ENCODE measurements around the gene HSPB6. TPM values are rescaled to one million over a fixed set of nuclear protein-coding genes. Genes with fewer than 3 reads are reported as not detected.

The HSPB6 gene
- total and polyA plus RNA-seq, 4 donors: 2.7 to 17.7 (median 5.6) TPM

DNA sequence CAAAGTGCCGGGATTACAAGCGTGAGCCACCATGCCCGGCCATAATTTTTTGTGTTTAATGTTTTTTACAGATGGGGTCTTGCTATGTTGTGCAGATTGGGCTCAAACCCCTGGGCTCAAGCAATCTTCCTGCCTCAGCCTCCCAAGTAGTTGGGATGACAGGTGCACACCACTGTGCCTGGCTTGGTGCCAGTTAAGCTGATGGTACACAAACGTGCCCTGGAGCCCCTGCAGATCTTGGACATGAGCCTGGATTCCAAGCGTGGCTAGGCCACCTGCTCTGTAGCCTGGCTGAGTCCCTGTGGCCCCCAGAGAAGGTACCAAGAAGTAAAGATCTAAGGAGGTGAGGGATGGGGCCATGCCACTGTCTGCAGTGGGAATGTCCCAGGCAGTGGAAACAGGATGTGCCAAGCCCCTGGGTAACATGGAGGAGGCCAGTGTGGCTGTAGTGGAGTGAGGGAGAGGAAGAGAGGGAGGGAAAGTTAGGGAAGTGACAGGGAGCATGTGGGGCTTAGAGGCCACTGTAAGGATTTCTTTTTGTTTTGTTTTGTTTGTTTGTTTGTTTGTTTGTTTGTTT, 48.8 kb upstream of the HSPB6 start:
- H3K4me1 ChIP-seq (ENCODE audit: control insufficient read depth in 4 of 4, insufficient read depth in 4 of 4, low read length in 3 of 4): peaks cover 0 to 8% (median 3%) of the 10 kb centered on the region in 4 donors
- TF ChIP-seq RAD21 (IDR thresholded peaks at IDR 0.05): no peak
- TF ChIP-seq, protein P1, sequence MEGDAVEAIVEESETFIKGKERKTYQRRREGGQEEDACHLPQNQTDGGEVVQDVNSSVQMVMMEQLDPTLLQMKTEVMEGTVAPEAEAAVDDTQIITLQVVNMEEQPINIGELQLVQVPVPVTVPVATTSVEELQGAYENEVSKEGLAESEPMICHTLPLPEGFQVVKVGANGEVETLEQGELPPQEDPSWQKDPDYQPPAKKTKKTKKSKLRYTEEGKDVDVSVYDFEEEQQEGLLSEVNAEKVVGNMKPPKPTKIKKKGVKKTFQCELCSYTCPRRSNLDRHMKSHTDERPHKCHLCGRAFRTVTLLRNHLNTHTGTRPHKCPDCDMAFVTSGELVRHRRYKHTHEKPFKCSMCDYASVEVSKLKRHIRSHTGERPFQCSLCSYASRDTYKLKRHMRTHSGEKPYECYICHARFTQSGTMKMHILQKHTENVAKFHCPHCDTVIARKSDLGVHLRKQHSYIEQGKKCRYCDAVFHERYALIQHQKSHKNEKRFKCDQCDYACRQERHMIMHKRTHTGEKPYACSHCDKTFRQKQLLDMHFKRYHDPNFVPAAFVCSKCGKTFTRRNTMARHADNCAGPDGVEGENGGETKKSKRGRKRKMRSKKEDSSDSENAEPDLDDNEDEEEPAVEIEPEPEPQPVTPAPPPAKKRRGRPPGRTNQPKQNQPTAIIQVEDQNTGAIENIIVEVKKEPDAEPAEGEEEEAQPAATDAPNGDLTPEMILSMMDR (IDR thresholded peaks at IDR 0.05; ENCODE audit: low read depth, low read length, missing input control): no peak
- TF ChIP-seq, protein P2, sequence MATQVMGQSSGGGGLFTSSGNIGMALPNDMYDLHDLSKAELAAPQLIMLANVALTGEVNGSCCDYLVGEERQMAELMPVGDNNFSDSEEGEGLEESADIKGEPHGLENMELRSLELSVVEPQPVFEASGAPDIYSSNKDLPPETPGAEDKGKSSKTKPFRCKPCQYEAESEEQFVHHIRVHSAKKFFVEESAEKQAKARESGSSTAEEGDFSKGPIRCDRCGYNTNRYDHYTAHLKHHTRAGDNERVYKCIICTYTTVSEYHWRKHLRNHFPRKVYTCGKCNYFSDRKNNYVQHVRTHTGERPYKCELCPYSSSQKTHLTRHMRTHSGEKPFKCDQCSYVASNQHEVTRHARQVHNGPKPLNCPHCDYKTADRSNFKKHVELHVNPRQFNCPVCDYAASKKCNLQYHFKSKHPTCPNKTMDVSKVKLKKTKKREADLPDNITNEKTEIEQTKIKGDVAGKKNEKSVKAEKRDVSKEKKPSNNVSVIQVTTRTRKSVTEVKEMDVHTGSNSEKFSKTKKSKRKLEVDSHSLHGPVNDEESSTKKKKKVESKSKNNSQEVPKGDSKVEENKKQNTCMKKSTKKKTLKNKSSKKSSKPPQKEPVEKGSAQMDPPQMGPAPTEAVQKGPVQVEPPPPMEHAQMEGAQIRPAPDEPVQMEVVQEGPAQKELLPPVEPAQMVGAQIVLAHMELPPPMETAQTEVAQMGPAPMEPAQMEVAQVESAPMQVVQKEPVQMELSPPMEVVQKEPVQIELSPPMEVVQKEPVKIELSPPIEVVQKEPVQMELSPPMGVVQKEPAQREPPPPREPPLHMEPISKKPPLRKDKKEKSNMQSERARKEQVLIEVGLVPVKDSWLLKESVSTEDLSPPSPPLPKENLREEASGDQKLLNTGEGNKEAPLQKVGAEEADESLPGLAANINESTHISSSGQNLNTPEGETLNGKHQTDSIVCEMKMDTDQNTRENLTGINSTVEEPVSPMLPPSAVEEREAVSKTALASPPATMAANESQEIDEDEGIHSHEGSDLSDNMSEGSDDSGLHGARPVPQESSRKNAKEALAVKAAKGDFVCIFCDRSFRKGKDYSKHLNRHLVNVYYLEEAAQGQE (IDR thresholded peaks at IDR 0.05): no peak
- TF ChIP-seq EGR1 (IDR thresholded peaks at IDR 0.05; ENCODE audit: low read depth in 2 of 2): no peak
- no peak for TF ChIP-seq SP1 (IDR thresholded peaks at IDR 0.05)
- TF ChIP-seq RXRA (IDR thresholded peaks at IDR 0.05): no peak
- TF ChIP-seq NR2F2 (IDR thresholded peaks at IDR 0.05): no peak
- no peak for TF ChIP-seq ZBTB33 (IDR thresholded peaks at IDR 0.05)
- no peak for TF ChIP-seq GABPA (IDR thresholded peaks at IDR 0.05 in 1 of 2, conservative IDR thresholded peaks at IDR 0.05 in 1 of 2)
- TF ChIP-seq, protein P3, sequence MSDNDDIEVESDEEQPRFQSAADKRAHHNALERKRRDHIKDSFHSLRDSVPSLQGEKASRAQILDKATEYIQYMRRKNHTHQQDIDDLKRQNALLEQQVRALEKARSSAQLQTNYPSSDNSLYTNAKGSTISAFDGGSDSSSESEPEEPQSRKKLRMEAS (IDR thresholded peaks at IDR 0.05): no peak
- TF ChIP-seq HNF4A (conservative IDR thresholded peaks at IDR 0.05): no peak
- no peak for TF ChIP-seq JUND (IDR thresholded peaks at IDR 0.05)
- TF ChIP-seq, protein P4, sequence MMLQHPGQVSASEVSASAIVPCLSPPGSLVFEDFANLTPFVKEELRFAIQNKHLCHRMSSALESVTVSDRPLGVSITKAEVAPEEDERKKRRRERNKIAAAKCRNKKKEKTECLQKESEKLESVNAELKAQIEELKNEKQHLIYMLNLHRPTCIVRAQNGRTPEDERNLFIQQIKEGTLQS (IDR thresholded peaks at IDR 0.05): no peak
- no peak for TF ChIP-seq FOXA1 (IDR thresholded peaks at IDR 0.05)
- TF ChIP-seq TAF1 (conservative IDR thresholded peaks at IDR 0.05): no peak
- TF ChIP-seq YY1 (IDR thresholded peaks at IDR 0.05): no peak
- no peak for TF ChIP-seq HNF4G (IDR thresholded peaks at IDR 0.05)
- TF ChIP-seq FOXA2 (IDR thresholded peaks at IDR 0.05): no peak
- no peak for DNase-seq (ENCODE audit: low spot score)
- H3K27ac ChIP-seq (ENCODE audit: low read depth in 1 of 2, low read length in 2 of 2): no peak overlapping the region
- H3K9me3 ChIP-seq (ENCODE audit: control insufficient read depth in 4 of 4, low read length in 3 of 4): no peaks in the 10 kb centered on the region
- H3K27me3 ChIP-seq (ENCODE audit: control insufficient read depth in 4 of 4, insufficient read depth in 4 of 4, low read length in 3 of 4): no peaks in the 10 kb centered on the region
- 69% methylated on average over 5 of the region's 5 CpGs for WGBS
- H3K9ac ChIP-seq (ENCODE audit: low read depth in 1 of 2, low read length in 2 of 2): no peak overlapping the region
- H3K4me3 ChIP-seq (ENCODE audit: low read depth in 1 of 3, low read length in 3 of 3): no peak overlapping the region
- peaks cover 0 to 37% (median 21%) of the 10 kb centered on the region in 4 donors for H3K36me3 ChIP-seq (ENCODE audit: control insufficient read depth in 4 of 4, insufficient read depth in 3 of 4, low read depth in 1 of 4, low read length in 3 of 4)
